Measurements from ENCODE around the gene SCAP. TPM values are rescaled to one million over a fixed set of nuclear protein-coding genes. Genes with fewer than 3 reads are reported as not detected.

SCAP gene
- total and polyA plus RNA-seq, 2 of the 4 experiments (the other 2 are of a cell fraction) = 25.3 to 34.6 TPM

DNA sequence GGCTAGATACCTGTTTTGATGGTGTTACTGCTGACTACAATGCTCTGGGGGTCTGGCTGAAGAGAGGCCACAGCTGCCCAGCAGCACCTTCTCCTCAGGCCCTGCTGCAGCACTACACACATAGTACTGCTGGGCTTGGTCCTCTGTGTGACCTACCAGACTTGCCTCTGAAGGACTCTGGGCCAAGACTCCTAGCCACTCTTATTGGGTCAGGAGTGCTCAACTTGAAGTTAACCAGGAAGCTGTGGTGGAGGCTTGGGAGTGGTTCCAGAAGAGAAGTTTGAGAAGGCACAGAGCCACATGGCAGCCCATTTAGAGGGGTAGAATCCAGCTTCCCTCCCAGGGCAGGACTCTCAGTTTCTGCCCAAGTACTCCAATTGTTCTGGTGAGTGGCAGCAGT lies 21.2 kb upstream of the SCAP start:
- no peak overlapping the region for H2BK20ac ChIP-seq (ENCODE audit: low read depth, low read length)
- in situ Hi-C loops (cut with MboI; ENCODE audit: low sequenced_read_pairs) = no loop called here
- no peak for TF ChIP-seq NFE2L2 (IDR thresholded peaks at IDR 0.05; ENCODE audit: low read depth, low read length)
- H4K91ac ChIP-seq (ENCODE audit: insufficient read depth, low read depth, low read length) = no peak overlapping the region
- no peak overlapping the region for H4K5ac ChIP-seq (ENCODE audit: low read depth, low read length)
- intact Hi-C loops (cut with micrococcal nuclease) = no loop called here
- no peak overlapping the region for H3K18ac ChIP-seq (ENCODE audit: low read depth, low read length)
- H2BK120ac ChIP-seq (ENCODE audit: low read depth, low read length) = no peak overlapping the region
- H3K27ac ChIP-seq (ENCODE audit: insufficient read depth, low read length) = no peak overlapping the region
- CTCF ChIA-PET = no interaction called here
- no peak overlapping the region for H3K23ac ChIP-seq (ENCODE audit: low read depth, low read length)
- no TSS peak for BruUV-seq (replicated peaks)
- no peaks in the 10 kb centered on the region for H3K27me3 ChIP-seq (ENCODE audit: control insufficient read depth, insufficient read depth, low read length)
- no peaks in the 10 kb centered on the region for H3K4me1 ChIP-seq (ENCODE audit: control insufficient read depth, insufficient read depth, low read length)
- H3K4me3 ChIP-seq (ENCODE audit: insufficient read depth, low read depth, low read length) = no peak overlapping the region
- no peak overlapping the region for H2BK15ac ChIP-seq (ENCODE audit: low read depth, low read length)
- no peak overlapping the region for H2AK9ac ChIP-seq (replicated peaks; ENCODE audit: low read depth, low read length, poor library complexity)
- H3K9ac ChIP-seq (ENCODE audit: low read depth, low read length) = no peak overlapping the region
- peaks cover 0 to 7% of the 10 kb centered on the region in 2 experiments; a peak in 2 of 4 replicates for H3K79me1 ChIP-seq (ENCODE audit: low read depth in 1 of 2, low read length in 2 of 2)
- peaks cover 41% of the 10 kb centered on the region for H3K36me3 ChIP-seq (ENCODE audit: control insufficient read depth, insufficient read depth, low read length)
- no peak overlapping the region for H3K56ac ChIP-seq (ENCODE audit: extremely low read depth, insufficient read depth, low read length)
- ATAC-seq (ENCODE audit: low read depth) (no peak), DNase-seq (no peak)
- no peaks in the 10 kb centered on the region for H4K20me1 ChIP-seq (ENCODE audit: insufficient read depth, low read length)
- peaks cover 5% of the 10 kb centered on the region; the same call in 1 of the 2 replicates for H3K9me1 ChIP-seq (ENCODE audit: insufficient read depth, low read length)
- no peak overlapping the region for H2AK5ac ChIP-seq (ENCODE audit: low read depth, low read length)
- no peak overlapping the region for H3K14ac ChIP-seq (replicated peaks; ENCODE audit: low read depth, low read length)
- H2AFZ ChIP-seq (replicated peaks; ENCODE audit: low read length, poor library complexity) = no peak overlapping the region
- POLR2A ChIA-PET (ENCODE audit: unreplicated experiment) = no interaction called here
- H3K4ac ChIP-seq (ENCODE audit: low read depth, low read length) = no peak overlapping the region
- dilution Hi-C loops (cut with HindIII; ENCODE audit: low sequenced_read_pairs, unreplicated experiment) = no loop called here
- no peak overlapping the region for H2BK5ac ChIP-seq (ENCODE audit: low read depth, low read length, poor library complexity, severe bottlenecking)
- H3K4me2 ChIP-seq (ENCODE audit: low read depth, low read length) = no peak overlapping the region
- no peaks in the 10 kb centered on the region for H3K9me3 ChIP-seq (ENCODE audit: control insufficient read depth, insufficient read depth, low read length)
- no peak overlapping the region for H4K8ac ChIP-seq (ENCODE audit: low read depth in 2 of 2, low read length in 2 of 2)

Data from IMR-90 (cell line).